GM21390 (cell line): Measurements from ENCODE around the gene MOB3B.
"Not testable (repeated sequence)": the region's sequence is repeated elsewhere in the genome, so short reads cannot be mapped to it uniquely, and the experiment has no call there.

Experiments used
- ATAC-seq: cut with Tn5 transposase; IDR thresholded peaks from one replicate; pipeline ENCODE4 v1.9.1; 2021; ENCODE audit not compliant: unreplicated experiment

MOB3B gene

GRCh38 chr9:27482709-27483108 is 46.9 kb downstream of the MOB3B start:
- ATAC-seq = no peak

- no peak for ATAC-seq
Observed at GRCh38 chr9:27478322-27478721, 51.3 kb downstream of the MOB3B start.

- ATAC-seq = no peak
Observed at GRCh38 chr9:27476870-27477515, 52.6 kb downstream of the MOB3B start.

GRCh38 chr9:27475057-27475595 is 54.5 kb downstream of the MOB3B start:
- no peak for ATAC-seq

- no peak for ATAC-seq
Observed at GRCh38 chr9:27474305-27474704, 55.3 kb downstream of the MOB3B start.

- ATAC-seq = no peak
Observed at GRCh38 chr9:27473111-27473529, 56.5 kb downstream of the MOB3B start.

- no peak for ATAC-seq
Observed at GRCh38 chr9:27472195-27472594, 57.4 kb downstream of the MOB3B start.

- ATAC-seq = no peak
Observed at GRCh38 chr9:27471789-27472188, 57.8 kb downstream of the MOB3B start.

GRCh38 chr9:27471366-27471765 is 58.2 kb downstream of the MOB3B start:
- ATAC-seq = no peak

- no peak for ATAC-seq
Observed at GRCh38 chr9:27470291-27470856, 59.2 kb downstream of the MOB3B start.

GRCh38 chr9:27469550-27469949 is 60.1 kb downstream of the MOB3B start:
- no peak for ATAC-seq

- ATAC-seq = no peak
Observed at GRCh38 chr9:27468462-27469110, 61.0 kb downstream of the MOB3B start.

- no peak for ATAC-seq
Observed at GRCh38 chr9:27468000-27468399, 61.6 kb downstream of the MOB3B start.

GRCh38 chr9:27467486-27467885 is 62.1 kb downstream of the MOB3B start:
- ATAC-seq = no peak

- not testable (repeated sequence) for ATAC-seq
Observed at GRCh38 chr9:27466516-27466915, 63.1 kb downstream of the MOB3B start.

GRCh38 chr9:27464950-27465349 is 64.7 kb downstream of the MOB3B start:
- ATAC-seq = not testable (repeated sequence)

- no peak for ATAC-seq
Observed at GRCh38 chr9:27462846-27463245, 66.8 kb downstream of the MOB3B start.

- no peak for ATAC-seq
Observed at GRCh38 chr9:27462434-27462833, 67.2 kb downstream of the MOB3B start.

GRCh38 chr9:27460226-27461023 is 69.2 kb downstream of the MOB3B start:
- peak; percentile 95 for ATAC-seq

GRCh38 chr9:27457445-27457844 is 72.2 kb downstream of the MOB3B start:
- no peak for ATAC-seq

GRCh38 chr9:27453860-27454553 is 75.6 kb downstream of the MOB3B start:
- ATAC-seq = no peak
